ENCODE measurements around the gene GLRX. TPM values are rescaled to one million over a fixed set of nuclear protein-coding genes. Genes with fewer than 3 reads are reported as not detected.
"Not testable (repeated sequence)": the region's sequence is repeated elsewhere in the genome, so short reads cannot be mapped to it uniquely, and the experiment has no call there.

GLRX gene
- total and polyA plus RNA-seq, 8 donors, result 21.8 to 98.1 (median 28.6) TPM

GRCh38 chr5:95853490-95853889 lies 31.0 kb upstream of the GLRX start:
- intact Hi-C loops (cut with DNase I), result no loop called here
- Histone ChIP-seq H3K9me3 (no peaks in the 10 kb centered on the region), H3K36me3 (no peaks in the 10 kb centered on the region), H3K27me3 (no peaks in the 10 kb centered on the region), H3K4me1 (peaks cover 10 to 12% of the 10 kb centered on the region in 2 donors), H3K27ac (no peak overlapping the region), H3K4me3 (no peak overlapping the region)
- ATAC-seq (no peak), DNase-seq (no peak)
- no peak for TF ChIP-seq CTCF (IDR thresholded peaks at IDR 0.05)

GRCh38 chr5:95852567-95852966 lies 30.0 kb upstream of the GLRX start:
- no peak for DNase-seq
- Histone ChIP-seq H3K27ac (no peak overlapping the region), H3K27me3 (no peaks in the 10 kb centered on the region), H3K4me3 (no peak overlapping the region), H3K9me3 (no peaks in the 10 kb centered on the region), H3K4me1 (peaks cover 3 to 6% of the 10 kb centered on the region in 2 donors), H3K36me3 (no peaks in the 10 kb centered on the region)
- intact Hi-C loops (cut with DNase I), result no loop called here
- no peak for TF ChIP-seq CTCF (IDR thresholded peaks at IDR 0.05)
- no peak for ATAC-seq

DNA sequence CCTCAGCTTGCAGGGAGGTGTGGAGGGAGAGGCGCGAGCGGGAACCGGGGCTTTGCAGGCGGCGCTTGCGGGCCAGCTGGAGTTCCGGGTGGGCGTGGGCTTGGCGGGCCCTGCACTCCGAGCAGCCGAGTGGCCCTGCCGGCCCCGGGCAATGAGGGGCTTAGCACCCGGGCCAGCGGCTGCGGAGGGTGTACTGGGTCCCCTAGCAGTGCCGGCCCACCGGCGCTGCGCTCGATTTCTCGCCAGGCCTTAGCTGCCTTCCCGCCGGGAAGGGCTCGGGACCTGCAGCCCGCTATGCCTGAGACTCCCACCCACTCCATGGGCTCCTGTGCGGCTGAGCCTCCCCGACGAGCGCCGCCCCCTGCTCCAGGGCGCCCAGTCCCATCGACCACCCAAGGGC lies 28.6 kb upstream of the GLRX start:
- H3K36me3 ChIP-seq; H3K4me1 ChIP-seq; ATAC-seq; intact Hi-C loops (cut with DNase I); H3K27me3 ChIP-seq; H3K27ac ChIP-seq; DNase-seq; H3K9me3 ChIP-seq; H3K4me3 ChIP-seq: not testable (repeated sequence)

DNA sequence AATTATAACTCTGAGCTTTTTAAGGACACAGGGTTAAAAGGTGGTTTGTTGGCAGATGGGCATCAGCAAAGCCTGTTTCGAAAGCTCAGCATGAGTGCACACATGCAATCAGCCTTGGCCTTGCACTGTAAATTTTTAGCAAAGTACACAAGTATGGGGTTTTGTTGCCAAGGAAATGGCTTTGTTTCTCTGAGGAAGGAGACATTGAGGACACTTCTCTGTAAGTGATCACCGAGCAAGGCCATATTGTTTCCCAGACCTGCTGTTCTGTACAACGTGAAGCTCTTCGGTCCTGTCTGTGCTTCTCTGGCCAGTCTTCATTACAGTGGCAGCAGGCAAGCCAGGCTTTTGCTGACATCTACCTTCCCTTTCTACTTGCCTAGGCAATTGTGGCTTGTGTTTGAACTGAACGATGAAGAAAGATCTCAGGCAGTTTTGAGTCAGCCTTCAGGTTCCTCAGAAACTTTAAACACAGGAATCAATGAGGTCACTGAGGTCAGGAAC lies 27.9 kb upstream of the GLRX start:
- peak overlapping the region in 1 of 2 donors; percentile 18 for H3K27ac ChIP-seq

DNA sequence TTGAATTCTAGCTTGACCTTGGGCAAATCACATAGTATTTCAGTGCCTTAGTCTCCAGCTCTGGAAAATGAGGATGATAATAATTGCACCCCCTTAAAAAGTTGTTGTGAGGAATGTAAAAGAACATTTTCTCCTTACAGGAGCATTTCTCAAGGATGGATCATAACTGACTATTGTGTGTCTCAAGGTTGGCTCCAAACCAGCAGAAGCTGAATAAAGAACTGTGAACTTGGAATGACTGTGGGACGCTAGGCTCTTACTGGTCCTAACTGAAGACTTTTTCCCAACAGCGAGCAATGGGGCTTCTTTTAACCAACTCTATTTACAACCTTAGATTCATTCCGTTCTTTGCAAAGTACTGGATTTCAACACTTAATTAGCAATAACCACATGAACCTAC lies 26.2 kb upstream of the GLRX start:
- Histone ChIP-seq H3K27me3 (no peaks in the 10 kb centered on the region), H3K27ac (no peak overlapping the region), H3K9me3 (no peaks in the 10 kb centered on the region), H3K36me3 (no peaks in the 10 kb centered on the region), H3K4me1 (peaks cover 0 to 14% of the 10 kb centered on the region in 2 donors), H3K4me3 (no peak overlapping the region)
- TF ChIP-seq CTCF (IDR thresholded peaks at IDR 0.05), result no peak
- intact Hi-C loops (cut with DNase I), result loop anchor here in 1 of 2 donors (10.0 kb wide), 1 partner anchor 64 kb away; no protein-coding TSS in a partner anchor
- DNase-seq (no peak), ATAC-seq (no peak)

More for the DNA sequence above, 27.9 kb upstream of the GLRX start:
- intact Hi-C loops (cut with DNase I), result no loop called here
- ATAC-seq (peak; percentile 41), DNase-seq (peak in 1 of 4 donors; percentile 32)
- peaks cover 0 to 5% of the 10 kb centered on the region in 2 donors for H3K4me1 ChIP-seq
- no peaks in the 10 kb centered on the region for H3K9me3 ChIP-seq
- no peaks in the 10 kb centered on the region for H3K36me3 ChIP-seq
- H3K4me3 ChIP-seq, result no peak overlapping the region
- H3K27me3 ChIP-seq, result no peaks in the 10 kb centered on the region
- TF ChIP-seq CTCF (IDR thresholded peaks at IDR 0.05), result no peak

DNA sequence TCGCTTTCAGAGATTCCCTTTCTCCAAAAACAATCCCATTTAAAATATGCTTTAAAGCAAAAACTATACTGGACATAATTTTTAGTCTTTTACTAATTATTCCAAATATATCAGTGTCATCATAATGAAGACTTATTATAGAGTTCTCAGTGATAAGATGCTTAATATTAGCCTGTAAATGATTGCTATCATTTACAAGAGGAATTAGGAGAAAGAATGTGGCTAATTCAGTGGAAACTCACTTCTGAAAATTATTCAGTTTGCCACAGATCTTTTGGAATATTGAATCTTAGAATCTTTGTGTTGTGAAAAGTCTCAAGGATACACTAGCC lies 24.7 kb upstream of the GLRX start:
- peak in 1 of 2 donors; percentile 33 for TF ChIP-seq CTCF (IDR thresholded peaks at IDR 0.05)
- H3K9me3 ChIP-seq, result no peaks in the 10 kb centered on the region
- DNase-seq (no peak), ATAC-seq (no peak)
- intact Hi-C loops (cut with DNase I), result loop anchor here in 1 of 2 donors (10.0 kb wide), 1 partner anchor 62 kb away; no protein-coding TSS in a partner anchor
- H3K4me1 ChIP-seq, result peaks cover 3 to 28% of the 10 kb centered on the region in 2 donors
- no peak overlapping the region for H3K4me3 ChIP-seq
- no peak overlapping the region for H3K27ac ChIP-seq
- H3K36me3 ChIP-seq, result no peaks in the 10 kb centered on the region
- H3K27me3 ChIP-seq, result no peaks in the 10 kb centered on the region

Measured in left lung (tissue), 10 donors.